GM19395 (cell line): ENCODE measurements around the gene KRT39.

Source experiments
- ATAC-seq: cut with Tn5 transposase; IDR thresholded peaks from one replicate; pipeline ENCODE4 v1.9.1; 2021; ENCODE audit warnings: mild to moderate bottlenecking, moderate library complexity; ENCODE audit not compliant: unreplicated experiment

Gene KRT39

DNA sequence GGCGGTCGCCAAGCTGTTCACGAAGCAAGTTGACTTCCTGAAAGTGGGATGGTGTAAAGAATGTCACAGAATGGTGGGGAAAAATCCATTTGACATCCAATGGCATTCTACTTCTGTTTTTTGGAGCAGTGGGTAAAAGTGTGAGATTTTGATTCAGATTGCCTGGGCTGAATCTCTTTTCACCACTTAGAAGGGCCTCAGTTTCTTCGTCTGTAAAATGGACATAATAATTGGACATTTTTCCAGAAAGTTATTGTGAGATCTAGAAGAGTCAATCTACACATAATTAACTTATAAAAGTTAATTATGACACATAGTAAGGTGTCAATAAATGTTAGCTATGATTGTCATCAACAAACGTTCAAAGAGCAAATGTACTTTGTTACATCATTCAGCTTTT is 14.4 kb upstream of the KRT39 start:
- ATAC-seq = no peak

DNA sequence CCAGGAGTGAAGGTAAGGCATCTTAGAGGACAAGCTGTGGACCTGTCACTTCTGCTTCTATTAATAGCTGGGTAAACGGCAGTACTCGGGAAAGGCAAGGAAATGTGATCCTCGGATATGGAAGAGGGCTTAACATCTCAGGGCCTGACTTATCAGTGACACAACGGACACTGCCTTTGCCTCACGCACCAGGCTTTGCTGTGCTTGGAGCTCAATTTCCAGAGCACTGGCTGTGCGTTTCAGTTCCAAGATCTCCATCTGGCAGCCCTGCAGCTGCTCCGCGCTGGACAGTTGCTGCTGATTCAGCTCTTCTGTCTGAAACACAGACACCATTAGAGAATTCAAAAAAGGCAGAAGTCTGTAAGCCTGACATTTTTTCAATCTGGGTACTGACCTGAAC is 13.8 kb upstream of the KRT39 start:
- ATAC-seq = no peak

DNA sequence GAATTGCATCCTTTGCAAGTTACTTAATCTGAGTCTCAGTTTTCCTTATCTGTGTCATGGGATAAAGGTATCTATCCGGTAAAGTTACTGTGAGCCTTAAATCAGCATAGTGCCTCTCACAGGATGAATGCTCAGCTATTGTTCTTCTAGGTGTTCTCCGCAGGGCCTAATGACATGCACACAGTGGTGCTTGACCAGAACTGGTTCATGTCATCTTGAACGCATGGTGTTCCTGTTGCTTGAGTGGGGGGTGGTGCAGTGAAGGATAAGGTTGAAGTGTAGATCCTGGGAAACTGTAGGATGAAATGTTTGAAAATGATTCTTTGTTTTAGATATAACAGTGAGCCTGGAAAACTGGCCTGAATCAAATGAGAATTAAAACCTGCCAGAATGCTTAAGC is 13.4 kb upstream of the KRT39 start:
- no peak for ATAC-seq

DNA sequence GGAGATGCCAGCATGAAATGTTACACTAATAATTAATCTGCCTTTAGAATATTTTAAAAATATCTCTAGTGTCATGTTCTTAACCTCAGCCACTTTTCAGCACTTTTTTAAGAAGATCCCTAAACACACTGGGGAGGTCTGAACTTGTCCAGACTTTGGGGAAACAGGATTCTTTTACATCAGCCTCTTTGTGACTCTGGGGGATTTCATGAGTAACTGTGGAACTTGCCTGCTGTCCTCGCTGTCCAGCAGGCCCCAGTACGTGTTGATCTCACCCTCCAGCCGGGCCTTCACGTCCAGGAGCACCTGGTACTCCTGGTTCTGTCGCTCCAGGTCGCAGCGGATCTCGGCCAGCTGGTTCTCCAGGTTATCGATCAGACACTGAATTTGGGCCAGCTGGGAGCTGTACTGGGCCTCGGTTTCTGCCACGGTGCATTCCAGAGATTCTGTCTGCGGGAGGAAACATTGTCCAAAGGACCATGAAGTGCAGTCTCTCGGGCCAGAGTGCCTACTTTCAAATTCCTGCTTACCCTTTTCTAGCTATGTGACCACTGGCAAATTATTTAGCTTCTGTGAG is 11.9 kb upstream of the KRT39 start:
- no peak for ATAC-seq

DNA sequence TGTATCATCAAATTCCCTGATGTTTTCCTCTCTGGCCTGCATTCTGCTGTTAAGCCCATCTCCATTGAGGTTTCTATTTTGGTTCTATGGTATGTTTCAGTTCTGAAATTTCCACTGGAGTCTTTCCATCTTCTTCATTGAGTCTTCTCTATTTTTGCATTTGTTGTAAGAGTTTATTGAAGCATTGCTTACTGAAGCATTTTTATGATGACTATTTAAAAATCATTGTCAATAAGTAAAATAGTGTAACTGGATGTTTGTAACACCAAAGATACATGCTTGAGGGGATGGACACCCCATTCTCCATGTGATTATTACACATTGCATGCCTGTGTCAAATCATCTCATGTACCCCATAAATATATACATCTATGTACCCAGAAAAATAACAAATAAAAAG is 8.8 kb upstream of the KRT39 start:
- no peak for ATAC-seq

DNA sequence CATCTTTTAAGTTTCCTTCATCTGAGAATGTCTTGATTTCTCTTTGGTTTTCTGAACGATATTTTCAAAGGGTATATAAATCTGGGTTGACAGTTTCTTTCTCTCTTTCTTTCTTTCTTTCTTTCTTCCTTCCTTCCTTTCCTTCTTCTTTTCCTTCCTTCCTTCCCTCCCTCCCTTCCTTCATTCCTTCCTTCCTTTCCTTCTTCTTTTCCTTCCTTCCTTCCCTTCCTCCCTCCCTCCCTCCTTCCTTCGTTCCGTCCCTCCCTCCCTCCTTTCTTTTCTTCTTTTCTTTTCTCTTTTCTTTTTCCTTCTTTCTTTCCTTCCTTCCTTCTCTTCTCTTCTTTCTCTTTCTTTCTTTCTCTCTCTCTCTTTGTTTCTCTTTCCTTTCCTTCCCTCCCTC is 7.6 kb upstream of the KRT39 start:
- ATAC-seq = no peak

DNA sequence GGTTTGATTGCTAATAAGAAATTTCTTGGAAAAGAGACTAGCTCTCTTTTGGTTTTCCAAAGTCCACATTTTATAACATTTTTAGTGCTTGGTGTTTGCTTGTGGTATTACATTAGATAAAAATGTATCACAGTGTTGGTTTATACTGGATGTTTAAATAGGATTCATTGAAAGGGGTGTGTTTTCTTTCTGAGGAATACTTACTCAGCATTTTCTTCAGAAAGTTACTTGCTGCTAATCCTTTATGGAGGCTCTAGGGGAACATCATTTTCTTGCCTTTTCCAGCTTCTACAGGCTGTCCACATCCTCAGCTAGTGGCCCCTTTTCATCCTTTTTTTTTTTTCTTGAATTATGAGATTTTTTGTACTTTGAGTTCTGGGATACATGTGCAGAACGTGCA is 834 bp upstream of the KRT39 start:
- no peak for ATAC-seq

DNA sequence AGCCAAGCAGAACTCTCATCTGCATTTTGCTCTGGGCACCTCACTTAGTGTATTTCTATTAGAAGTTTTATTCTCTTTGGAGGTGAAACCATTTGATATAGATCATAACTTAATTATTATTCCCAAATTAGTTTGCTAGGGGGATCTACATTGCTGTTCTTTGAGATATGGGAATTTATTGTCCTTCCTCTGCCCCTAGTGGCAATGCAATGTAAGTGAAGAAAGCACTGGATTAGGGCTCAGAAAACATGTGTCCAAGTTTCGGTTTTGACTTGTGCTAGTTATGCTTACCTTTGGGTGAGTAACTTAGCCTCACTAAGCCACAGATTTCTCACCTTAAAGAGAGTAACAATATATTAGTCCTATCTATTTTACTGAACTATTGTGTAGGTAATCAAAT is 2.9 kb downstream of the KRT39 start:
- no peak for ATAC-seq

DNA sequence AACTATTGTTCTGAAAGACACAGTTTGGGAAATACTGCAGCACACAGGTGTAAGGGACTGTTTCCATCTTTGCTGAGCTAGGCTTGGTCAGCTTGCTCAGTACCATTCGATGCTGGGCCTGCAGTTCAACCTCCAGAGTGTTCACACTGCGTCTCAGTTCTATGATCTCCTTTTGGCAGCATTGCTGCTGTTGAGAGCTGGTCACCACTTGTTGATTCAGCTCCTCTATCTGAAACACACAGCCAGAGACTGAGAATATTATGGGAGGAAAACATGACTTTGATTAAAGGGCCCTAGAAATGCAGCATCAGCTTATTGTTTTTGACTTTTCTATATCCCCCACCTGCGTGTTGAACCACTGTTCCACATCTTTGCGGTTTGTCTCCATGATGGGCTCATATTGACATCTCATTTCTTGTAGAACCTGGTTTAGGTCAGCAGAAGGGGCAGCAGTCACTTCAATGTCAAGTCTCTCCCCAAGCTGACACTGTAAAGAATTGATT is 4.6 kb downstream of the KRT39 start:
- ATAC-seq = no peak

DNA sequence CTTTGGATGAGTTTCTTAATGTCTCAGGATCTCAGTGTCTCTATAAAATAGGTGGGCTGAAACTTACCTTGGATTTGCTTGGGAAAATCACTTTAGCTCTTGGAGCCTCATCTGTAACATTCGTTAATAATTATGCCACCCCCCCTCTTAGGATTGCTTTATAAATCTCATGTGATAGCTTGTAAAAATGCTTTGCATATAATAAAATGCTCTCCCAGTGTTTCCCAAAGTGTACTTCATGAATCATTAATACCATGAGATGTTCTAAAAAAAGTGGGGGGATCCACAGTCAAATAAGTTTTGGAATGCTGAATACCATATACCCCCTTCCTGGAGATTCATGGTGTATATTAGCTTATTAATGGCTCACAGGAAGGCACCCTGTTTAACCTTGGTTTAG is 5.2 kb downstream of the KRT39 start:
- ATAC-seq = no peak

DNA sequence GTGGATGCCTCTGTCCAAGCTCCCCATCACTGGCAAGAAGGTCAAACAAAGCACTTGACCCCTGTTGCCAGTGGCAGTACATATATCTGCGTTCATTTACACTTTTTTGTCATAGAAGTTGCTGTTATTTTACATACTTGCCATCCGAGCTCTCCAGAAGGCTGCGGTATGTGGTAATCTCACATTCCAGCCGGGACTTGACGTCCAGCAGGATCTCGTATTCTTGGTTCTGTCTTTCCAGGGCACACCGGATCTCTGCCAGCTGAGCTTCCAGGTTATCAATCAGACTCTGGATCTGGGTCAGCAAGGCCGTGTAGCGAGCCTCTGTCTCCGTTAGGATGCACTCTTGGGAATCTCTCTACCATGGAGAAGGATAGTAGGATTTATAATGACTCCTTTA is 6.6 kb downstream of the KRT39 start:
- no peak for ATAC-seq

DNA sequence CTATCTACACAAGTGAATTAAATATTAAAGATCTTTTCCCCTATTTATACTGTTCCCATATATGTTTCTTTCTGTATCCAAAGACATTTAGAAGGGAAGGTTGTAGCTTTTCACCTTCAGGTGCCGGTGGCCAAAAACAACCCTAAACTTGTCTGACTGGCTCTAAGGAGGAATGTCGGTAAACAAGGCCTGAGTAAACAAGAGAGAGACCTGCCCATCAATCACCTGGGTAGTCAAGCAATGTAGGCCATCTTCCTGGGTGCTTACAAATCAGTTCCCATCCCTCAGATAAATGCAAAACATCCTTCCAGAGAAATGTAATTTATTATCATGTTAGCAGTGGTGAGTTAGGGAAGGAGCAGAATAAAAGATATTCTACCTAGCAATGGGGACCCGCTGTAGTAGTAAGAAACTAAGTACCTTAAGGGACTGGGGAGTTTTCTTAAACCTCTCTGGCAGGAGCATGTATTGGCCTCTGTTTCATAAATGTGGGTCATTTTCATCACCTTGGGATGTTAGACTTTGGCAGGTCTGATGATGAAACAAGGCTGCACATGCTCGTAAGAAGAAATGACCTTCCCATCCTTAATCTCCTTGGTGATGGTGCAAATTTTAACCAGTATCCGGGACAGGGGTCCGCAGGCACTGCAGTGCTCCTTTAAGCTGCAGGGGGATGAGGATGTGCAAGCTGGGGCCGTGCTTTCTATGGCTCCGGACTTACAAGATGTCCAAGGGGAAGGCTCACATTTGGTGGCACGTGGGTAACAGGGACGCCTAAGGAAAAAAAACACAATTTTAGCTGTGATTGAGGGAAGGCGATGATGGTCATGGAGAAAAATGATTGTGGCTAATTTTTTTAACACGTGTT is 8.4 kb downstream of the KRT39 start:
- no peak for ATAC-seq

DNA sequence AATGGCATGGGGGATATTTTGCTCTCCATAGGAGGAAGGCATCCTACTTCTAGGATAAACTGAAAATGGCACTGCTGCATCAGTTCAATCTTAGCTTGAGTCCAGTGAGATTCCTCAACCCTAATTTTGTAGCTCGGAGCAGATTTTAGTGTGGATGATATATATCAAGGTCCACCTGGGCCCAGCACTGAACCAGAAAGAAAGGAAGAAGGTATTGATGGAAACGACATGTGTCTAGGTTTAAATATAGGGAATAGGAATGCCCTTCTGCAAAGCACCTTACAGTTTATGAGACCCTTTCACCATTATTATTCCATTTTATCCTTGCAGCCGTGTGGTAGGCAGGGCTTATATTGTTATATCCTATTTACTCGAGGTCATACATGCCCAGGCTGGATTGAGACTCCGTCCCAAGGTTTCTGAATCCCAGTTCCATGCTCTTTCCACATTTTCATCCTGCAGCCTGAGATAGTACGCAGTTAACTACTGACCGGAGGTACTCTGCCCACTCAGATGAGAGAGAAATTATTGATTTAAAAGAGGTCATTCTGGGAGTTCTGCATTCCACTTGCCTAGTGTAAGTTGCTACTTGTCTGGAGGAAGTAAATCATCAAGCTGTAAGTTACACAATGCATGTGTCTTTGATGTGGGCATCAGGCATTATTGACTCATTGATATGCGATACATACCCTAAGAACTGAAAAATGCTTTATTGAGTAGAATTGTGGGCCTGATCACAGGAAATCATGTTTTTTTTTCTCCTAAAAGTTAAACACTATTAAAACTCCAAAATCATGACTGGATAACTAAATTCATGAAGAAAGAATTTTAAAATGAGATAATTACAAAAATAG is 10.1 kb downstream of the KRT39 start:
- no peak for ATAC-seq

DNA sequence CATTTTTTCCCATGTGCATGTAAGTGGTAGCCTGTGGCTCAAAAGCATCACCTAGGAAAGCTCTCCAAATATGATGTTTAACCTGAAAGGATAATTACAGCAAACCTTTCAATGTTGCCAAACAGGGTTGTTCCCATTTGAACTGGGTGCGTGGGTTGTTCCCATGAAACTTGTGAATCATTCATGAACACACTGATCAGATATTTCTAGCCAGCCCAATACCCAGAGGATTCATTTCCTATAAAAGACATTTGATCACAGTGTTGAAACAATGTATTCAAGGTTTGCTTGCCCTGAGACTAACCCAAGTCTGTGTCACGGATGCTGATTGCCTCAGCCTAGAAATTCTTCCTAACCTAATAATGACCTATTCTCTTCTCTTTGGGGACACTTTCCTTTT is 12.9 kb downstream of the KRT39 start:
- ATAC-seq = no peak

DNA sequence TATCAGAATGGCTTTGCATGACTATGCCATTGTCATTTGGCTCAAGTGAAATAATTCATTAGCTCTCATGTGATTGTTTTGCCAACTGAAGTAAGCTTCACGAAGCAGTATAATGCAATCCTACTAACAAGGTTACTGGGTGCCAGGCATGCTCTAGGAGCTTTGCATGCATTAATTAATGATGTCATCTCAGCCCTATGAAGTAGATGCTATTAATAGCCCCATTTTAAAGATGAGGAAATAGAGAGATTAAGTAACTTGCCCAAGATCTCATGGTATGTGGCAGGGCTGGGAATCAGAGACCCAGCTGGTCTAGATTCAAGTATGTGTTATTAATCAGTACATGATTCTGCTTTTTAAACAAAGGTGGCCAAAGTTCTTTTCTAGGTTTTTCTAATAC is 14.1 kb downstream of the KRT39 start:
- ATAC-seq = no peak

DNA sequence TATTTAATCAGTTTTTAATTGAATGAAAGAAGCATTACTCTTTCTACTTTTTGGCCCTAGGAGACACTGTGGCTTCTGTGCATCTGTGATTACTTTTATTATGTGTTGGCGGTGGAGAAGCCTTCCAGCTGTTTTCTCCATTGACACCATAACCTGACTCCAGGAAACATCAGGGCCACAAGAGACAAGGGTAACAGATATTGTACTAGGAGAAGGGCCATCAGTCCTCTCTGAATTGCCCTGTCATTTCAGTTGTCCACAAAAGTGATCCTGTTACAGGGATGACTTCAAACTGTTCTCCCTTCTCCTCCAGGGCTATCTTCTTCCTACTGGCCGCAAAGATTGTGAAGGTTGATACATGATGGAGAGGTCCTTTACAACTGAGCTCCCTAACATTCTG is 14.6 kb downstream of the KRT39 start:
- no peak for ATAC-seq

DNA sequence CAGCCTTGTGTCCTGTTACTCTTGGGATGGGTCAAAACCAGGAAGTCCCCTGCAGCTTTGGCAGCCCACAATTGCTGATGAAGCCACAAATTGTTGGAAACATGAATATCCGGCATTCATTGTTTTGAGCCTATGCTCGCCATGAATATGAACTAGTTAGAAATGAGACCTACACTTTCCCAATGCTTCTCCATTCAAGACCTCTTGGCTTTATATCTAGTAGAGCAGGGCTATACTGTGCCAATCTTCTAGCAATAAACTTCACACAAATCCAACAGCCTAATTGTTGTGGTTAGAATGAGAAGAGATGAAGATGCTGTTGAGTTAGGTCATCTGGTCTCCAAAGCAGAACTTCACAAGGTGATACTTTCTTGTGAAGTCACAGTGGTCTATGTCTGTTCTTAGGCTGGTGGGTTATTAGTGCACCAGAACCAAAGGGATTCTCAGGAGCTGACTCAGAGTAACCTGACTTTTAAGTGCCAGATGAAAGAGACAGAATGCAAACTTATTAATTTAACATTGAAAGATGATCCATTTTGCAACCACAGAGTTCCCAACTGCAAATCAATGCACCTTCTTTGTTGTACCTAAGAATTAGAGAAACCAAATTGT is 15.6 kb downstream of the KRT39 start:
- no peak for ATAC-seq

DNA sequence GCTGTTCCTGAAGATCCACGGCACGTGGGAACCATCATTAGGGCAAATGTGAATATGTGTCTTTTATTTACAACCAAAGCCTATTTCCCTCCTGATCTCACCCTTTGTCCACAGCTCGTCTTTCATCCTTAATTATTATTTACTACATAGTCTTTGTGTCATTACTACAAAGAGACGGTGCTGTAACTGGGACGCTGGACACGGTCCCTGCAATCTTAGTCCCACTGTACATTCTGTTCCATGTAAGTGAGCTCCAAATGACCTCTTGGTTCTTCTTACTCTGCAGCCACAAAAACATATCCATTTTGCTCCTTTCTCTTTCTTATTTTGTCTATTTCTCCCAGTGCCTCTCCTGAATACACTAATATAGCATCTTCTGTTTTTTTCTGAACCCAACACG is 16.6 kb downstream of the KRT39 start:
- ATAC-seq = no peak

DNA sequence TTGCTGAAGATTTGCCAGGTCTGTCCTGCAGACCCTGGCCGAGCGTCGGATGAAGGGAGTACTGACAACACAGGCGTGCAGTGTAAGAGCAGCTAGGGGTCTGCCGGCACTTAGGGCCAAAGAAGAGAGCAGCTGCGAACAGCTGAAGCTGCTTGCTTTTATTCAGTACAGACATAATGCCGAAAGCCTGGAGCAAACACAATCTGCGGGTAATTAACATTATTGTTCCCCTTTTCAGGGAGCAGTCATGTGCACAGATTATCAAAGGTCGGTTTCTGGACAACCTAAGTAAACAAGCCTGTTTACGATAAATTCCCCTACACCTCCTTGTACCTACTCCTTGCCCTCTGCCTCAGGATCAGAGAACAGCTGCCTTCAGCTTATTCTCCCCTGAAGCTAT is 17.3 kb downstream of the KRT39 start:
- no peak for ATAC-seq

DNA sequence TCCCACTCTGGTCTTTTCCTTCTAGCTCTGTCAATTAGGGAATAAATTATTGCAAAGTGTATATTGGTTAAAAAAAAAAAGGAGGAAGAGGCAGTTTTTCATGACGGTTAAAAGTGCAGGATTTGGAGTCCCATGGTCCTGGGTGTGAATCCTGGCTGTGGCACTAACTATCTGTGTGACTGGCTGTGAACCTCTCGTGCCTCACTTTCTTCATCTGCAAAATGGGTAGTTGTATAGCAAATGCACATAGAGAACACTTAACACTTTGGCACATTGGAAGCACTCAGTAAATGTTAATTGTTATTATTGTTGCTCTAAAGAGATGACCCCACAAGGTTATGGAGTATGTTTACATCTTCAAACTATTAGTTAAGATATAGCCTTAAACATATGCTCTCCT is 18.8 kb downstream of the KRT39 start:
- ATAC-seq = no peak

DNA sequence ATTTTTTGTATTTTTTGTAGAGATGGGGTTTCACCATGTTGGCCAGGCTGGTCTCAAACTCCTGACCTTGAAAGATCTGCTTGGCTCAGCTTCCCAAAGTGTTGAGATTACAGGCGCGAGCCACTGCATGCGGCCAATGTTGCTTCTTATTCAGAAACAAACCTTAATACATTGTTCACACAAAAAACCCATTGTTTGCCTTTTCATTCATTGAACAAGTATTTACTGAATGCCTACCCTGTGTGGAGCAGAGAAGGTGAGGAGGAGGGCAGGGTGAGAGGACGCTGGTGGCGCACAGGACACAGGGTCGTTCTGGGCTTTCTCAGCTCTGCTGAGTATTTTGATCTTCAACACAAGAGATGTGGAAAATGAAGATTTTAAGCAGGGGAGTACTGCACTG is 21.3 kb downstream of the KRT39 start:
- no peak for ATAC-seq
